B cell (primary cell): ENCODE data around the gene GMPPB.
"Not testable (repeated sequence)": the region's sequence is repeated elsewhere in the genome, so short reads cannot be mapped to it uniquely, and the experiment has no call there.

Experiments used
- EZH2 ChIP-seq: IDR thresholded peaks from 2 replicates; pipeline ENCODE4 v1.6.1; 2012; ENCODE audit warnings: borderline replicate concordance, low read depth, mild to moderate bottlenecking, moderate library complexity, low read length; ENCODE audit not compliant: insufficient read depth, poor library complexity, severe bottlenecking
- TF ChIP-seq, protein P1 (sequence below): fragments of 200-600 bp; IDR thresholded peaks from one replicate; pipeline ENCODE4 v1.8.0; 2022; ENCODE audit warnings: antibody characterized with exemption, mild to moderate bottlenecking

DNA sequence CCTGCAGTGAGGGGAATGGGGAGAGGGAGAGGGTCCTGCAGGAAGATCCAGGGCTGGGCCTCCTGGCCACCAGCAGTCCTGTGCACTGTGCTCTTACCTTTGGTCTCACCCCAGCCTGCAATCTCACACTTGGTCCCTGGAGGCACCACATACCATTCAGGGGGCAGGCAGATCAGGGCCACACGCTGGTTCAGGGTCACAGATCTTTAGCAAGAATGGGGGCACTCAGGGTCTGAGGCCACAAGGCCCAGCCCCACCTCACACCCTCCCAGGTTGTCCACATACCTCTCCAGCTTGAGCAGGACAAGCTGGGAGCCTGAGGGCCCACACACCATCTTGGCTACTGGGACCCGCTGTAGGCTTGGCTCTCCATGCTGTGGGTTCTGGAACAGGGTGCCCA, 39.3 kb downstream of the GMPPB start:
- TF ChIP-seq, protein P1, sequence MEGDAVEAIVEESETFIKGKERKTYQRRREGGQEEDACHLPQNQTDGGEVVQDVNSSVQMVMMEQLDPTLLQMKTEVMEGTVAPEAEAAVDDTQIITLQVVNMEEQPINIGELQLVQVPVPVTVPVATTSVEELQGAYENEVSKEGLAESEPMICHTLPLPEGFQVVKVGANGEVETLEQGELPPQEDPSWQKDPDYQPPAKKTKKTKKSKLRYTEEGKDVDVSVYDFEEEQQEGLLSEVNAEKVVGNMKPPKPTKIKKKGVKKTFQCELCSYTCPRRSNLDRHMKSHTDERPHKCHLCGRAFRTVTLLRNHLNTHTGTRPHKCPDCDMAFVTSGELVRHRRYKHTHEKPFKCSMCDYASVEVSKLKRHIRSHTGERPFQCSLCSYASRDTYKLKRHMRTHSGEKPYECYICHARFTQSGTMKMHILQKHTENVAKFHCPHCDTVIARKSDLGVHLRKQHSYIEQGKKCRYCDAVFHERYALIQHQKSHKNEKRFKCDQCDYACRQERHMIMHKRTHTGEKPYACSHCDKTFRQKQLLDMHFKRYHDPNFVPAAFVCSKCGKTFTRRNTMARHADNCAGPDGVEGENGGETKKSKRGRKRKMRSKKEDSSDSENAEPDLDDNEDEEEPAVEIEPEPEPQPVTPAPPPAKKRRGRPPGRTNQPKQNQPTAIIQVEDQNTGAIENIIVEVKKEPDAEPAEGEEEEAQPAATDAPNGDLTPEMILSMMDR: not testable (repeated sequence)
- not testable (repeated sequence) for TF ChIP-seq EZH2
